H1 (cell line): ENCODE results near the gene LDAH. TPM values are rescaled to one million over a fixed set of nuclear protein-coding genes. Genes with fewer than 3 reads are reported as not detected.

Source experiments
- CTCF ChIA-PET: fragments of 300-600 bp; sonication (Branson Sonifier 250); formaldehyde crosslinking; loops from one replicate; lab custom pipeline; 2021; ENCODE audit not compliant: partially characterized antibody; lab: Charles Lee
- POLR2A ChIA-PET: fragments of 300-600 bp; sonication (Branson Sonifier 250); formaldehyde crosslinking; loops from one replicate; lab custom pipeline; 2021; ENCODE audit warnings: inconsistent platforms; ENCODE audit not compliant: partially characterized antibody; lab: Charles Lee
- DNase-seq, 2 experiments: peaks; one replicate each; pipeline versions ENCODE4 v3.0.0 to v3.0.0-alpha.2; 2010 to 2022; ENCODE audit warnings: low spot score in 2 of 2, low read depth in 1 of 2, mixed read lengths in 1 of 2
- FAIRE-seq: peaks from 2 replicates; lab custom pipeline; 2011; peaks lifted over from hg19 to GRCh38; lab: Jason Lieb, UNC
- H2AFZ ChIP-seq: 2 replicates; pipeline ENCODE4 v1.8.1; 2012; ENCODE audit warnings: low read length, inconsistent platforms
- H2AK5ac ChIP-seq: 2 replicates; pipeline ENCODE4 v1.6.1; 2013; ENCODE audit warnings: low read depth, low read length
- H2BK120ac ChIP-seq: replicated peaks from 2 replicates; pipeline ENCODE3; 2013; ENCODE audit warnings: low read depth, low read length, inconsistent platforms
- H2BK12ac ChIP-seq: 2 replicates; pipeline ENCODE4 v1.6.1; 2013; ENCODE audit warnings: low read depth, low read length
- H2BK15ac ChIP-seq: 2 replicates; pipeline ENCODE4 v1.6.1; 2013; ENCODE audit warnings: low read length
- H2BK20ac ChIP-seq: 2 replicates; pipeline ENCODE4 v1.6.1; 2013; ENCODE audit warnings: low read length
- H2BK5ac ChIP-seq: 2 replicates; pipeline ENCODE4 v1.6.1; 2013; ENCODE audit warnings: low read depth, low read length
- H3K14ac ChIP-seq: 2 replicates; pipeline ENCODE4 v1.6.1; 2013; ENCODE audit warnings: inconsistent platforms; ENCODE audit not compliant: insufficient read length
- H3K18ac ChIP-seq: 2 replicates; pipeline ENCODE4 v1.6.1; 2013; ENCODE audit warnings: low read length; ENCODE audit errors: extremely low read depth
- H3K23ac ChIP-seq: 2 replicates; pipeline ENCODE4 v1.6.1; 2013; ENCODE audit warnings: inconsistent platforms; ENCODE audit not compliant: insufficient read length
- H3K23me2 ChIP-seq: 2 replicates; pipeline ENCODE4 v1.6.1; 2013; ENCODE audit warnings: low read depth, low read length
- H3K27ac ChIP-seq: 2 replicates; pipeline ENCODE4 v1.6.1; 2011; ENCODE audit warnings: low read depth, low read length, inconsistent platforms
- H3K27me3 ChIP-seq, 4 experiments: replicated peaks in 1 of 4; 1 replicate in 1 of 4; 2 replicates in 3 of 4; pipeline versions ENCODE4 v1.6.1 to v1.8.1; 2011 to 2013; ENCODE audit warnings: low read length in 3 of 4, mild to moderate bottlenecking in 3 of 4, inconsistent platforms in 2 of 4, mixed read lengths in 2 of 4, moderate library complexity in 1 of 4; ENCODE audit not compliant: control insufficient read depth in 3 of 4, insufficient read depth in 3 of 4; ENCODE audit errors: extremely low read depth in 1 of 4
- H3K36me3 ChIP-seq, 4 experiments: 2 replicates each; pipeline versions ENCODE4 v1.6.1 to v1.8.1; 2011 to 2013; ENCODE audit warnings: mild to moderate bottlenecking in 4 of 4, low read length in 3 of 4, moderate library complexity in 2 of 4, control low read depth in 1 of 4, inconsistent platforms in 1 of 4; ENCODE audit not compliant: insufficient read depth in 4 of 4, control insufficient read depth in 2 of 4
- H3K4ac ChIP-seq: replicated peaks from 2 replicates; pipeline ENCODE3; 2013; ENCODE audit warnings: low read length, low read depth, mixed read lengths, inconsistent platforms; ENCODE audit not compliant: insufficient read length
- H3K4me1 ChIP-seq, 4 experiments: replicated peaks in 1 of 4; 1 replicate in 1 of 4; 2 replicates in 3 of 4; pipeline versions ENCODE4 v1.6.1 to v1.8.1; 2011 to 2013; ENCODE audit warnings: low read length in 3 of 4, inconsistent platforms in 2 of 4, mixed read lengths in 1 of 4; ENCODE audit not compliant: insufficient read depth in 4 of 4, control insufficient read depth in 3 of 4
- H3K4me2 ChIP-seq, 2 experiments: 2 replicates each; pipeline versions ENCODE4 v1.6.1 to v1.8.1; 2011 to 2013; ENCODE audit warnings: low read depth in 2 of 2, low read length in 2 of 2, control low read depth in 1 of 2, inconsistent platforms in 1 of 2, mild to moderate bottlenecking in 1 of 2; ENCODE audit not compliant: insufficient read depth in 1 of 2
- H3K4me3 ChIP-seq, 4 experiments: fragments of 200-600, 300-600 bp in 1 of 4; sonication (generic), shearing (Covaris generic), sonication (Bioruptor Twin) in 1 of 4; 2 replicates each; pipeline versions ENCODE4 v1.5.1 to v1.8.1; 2011 to 2016; ENCODE audit warnings: low read length in 4 of 4, low read depth in 3 of 4, control low read depth in 2 of 4, inconsistent platforms in 2 of 4, mild to moderate bottlenecking in 2 of 4, mixed read lengths in 1 of 4, moderate library complexity in 1 of 4; ENCODE audit not compliant: insufficient read depth in 2 of 4; ENCODE audit errors: extremely low read depth in 1 of 4
- H3K56ac ChIP-seq: replicated peaks from 2 replicates; pipeline ENCODE3; 2013; ENCODE audit warnings: low read depth, mild to moderate bottlenecking, mixed read lengths, low read length, inconsistent platforms; ENCODE audit not compliant: insufficient read length
- H3K79me1 ChIP-seq: 2 replicates; pipeline ENCODE4 v1.6.1; 2013; ENCODE audit warnings: low read depth, low read length, control low read depth
- H3K79me2 ChIP-seq, 2 experiments: 2 replicates each; pipeline versions ENCODE4 v1.6.1 to v1.8.1; 2012 to 2013; ENCODE audit warnings: low read length in 2 of 2, mild to moderate bottlenecking in 2 of 2, inconsistent platforms in 1 of 2; ENCODE audit not compliant: insufficient read depth in 2 of 2, control insufficient read depth in 1 of 2
- H3K9ac ChIP-seq, 4 experiments: replicated peaks in 1 of 4; 1 replicate in 1 of 4; 2 replicates in 3 of 4; pipeline versions ENCODE4 v1.6.1 to v1.8.1; 2011 to 2013; ENCODE audit warnings: low read depth in 3 of 4, low read length in 3 of 4, control low read depth in 2 of 4, mild to moderate bottlenecking in 2 of 4, moderate library complexity in 2 of 4, inconsistent platforms in 1 of 4; ENCODE audit errors: extremely low read depth in 1 of 4
- H3K9me3 ChIP-seq, 2 experiments: 2 replicates each; pipeline versions ENCODE4 v1.6.1 to v1.8.1; 2012 to 2013; ENCODE audit warnings: mild to moderate bottlenecking in 2 of 2, moderate library complexity in 2 of 2, control low read depth in 1 of 2, inconsistent platforms in 1 of 2, low read depth in 1 of 2, low read length in 1 of 2, mixed read lengths in 1 of 2; ENCODE audit not compliant: insufficient read depth in 2 of 2
- H4K20me1 ChIP-seq, 2 experiments: replicated peaks in 1 of 2; 2 replicates each; pipeline versions ENCODE3 to v1.8.1; 2011 to 2013; ENCODE audit warnings: inconsistent platforms in 2 of 2, low read length in 2 of 2, mild to moderate bottlenecking in 1 of 2; ENCODE audit not compliant: insufficient read depth in 2 of 2, control insufficient read depth in 1 of 2
- H4K5ac ChIP-seq: 2 replicates; pipeline ENCODE4 v1.6.1; 2013; ENCODE audit warnings: low read length, low read depth, mixed read lengths, inconsistent platforms; ENCODE audit not compliant: insufficient read length
- H4K8ac ChIP-seq: 2 replicates; pipeline ENCODE4 v1.8.0; 2013; ENCODE audit warnings: mild to moderate bottlenecking, moderate library complexity, low read length, inconsistent platforms; ENCODE audit not compliant: insufficient read depth; ENCODE audit errors: extremely low read depth
- H4K91ac ChIP-seq: replicated peaks from 2 replicates; pipeline ENCODE3; 2013; ENCODE audit warnings: low read length, mixed read lengths, inconsistent platforms; ENCODE audit not compliant: insufficient read length
- BRCA1 ChIP-seq: IDR thresholded peaks from 2 replicates; pipeline ENCODE4 v1.6.1; 2012; ENCODE audit warnings: low read depth, low read length, improper control_type of control experiment
- CBX5 ChIP-seq: fragments of 300-800, 300-1000 bp; sonication (generic); IDR thresholded peaks from 2 replicates; pipeline ENCODE4 v1.7.1; 2016; ENCODE audit warnings: antibody characterized with exemption, low read length, low read depth
- FOSL1 ChIP-seq: IDR thresholded peaks from 2 replicates; pipeline ENCODE4 v1.6.1; 2011; ENCODE audit warnings: mild to moderate bottlenecking, low read depth, low read length, moderate library complexity; ENCODE audit not compliant: insufficient read depth
- HDAC6 ChIP-seq: IDR thresholded peaks from one replicate; pipeline ENCODE4 v1.7.1; 2012; ENCODE audit warnings: low read depth, mild to moderate bottlenecking, inconsistent platforms, low read length, moderate library complexity
- NANOG ChIP-seq: IDR thresholded peaks from 2 replicates; pipeline ENCODE4 v1.6.1; 2011; ENCODE audit warnings: low read length, low read depth, mild to moderate bottlenecking, inconsistent platforms; ENCODE audit not compliant: insufficient read depth, poor library complexity, severe bottlenecking
- POLR2A ChIP-seq, 2 experiments: IDR thresholded peaks; 1 replicate in 1 of 2; 2 replicates in 1 of 2; pipeline ENCODE4 v1.6.1; 2011; ENCODE audit warnings: low read depth in 2 of 2, low read length in 2 of 2, mild to moderate bottlenecking in 2 of 2; ENCODE audit errors: control extremely low read depth in 1 of 2
- RAD21 ChIP-seq, 2 experiments: IDR thresholded peaks in 1 of 2; conservative IDR thresholded peaks in 1 of 2; 2 replicates each; pipeline ENCODE4 v1.6.1; 2011; ENCODE audit warnings: low read depth in 2 of 2, low read length in 2 of 2, improper control_type of control experiment in 1 of 2, inconsistent platforms in 1 of 2, mild to moderate bottlenecking in 1 of 2, moderate library complexity in 1 of 2
- RNF2 ChIP-seq: fragments of 200-900, 300-1000 bp; sonication (generic); IDR thresholded peaks from 2 replicates; pipeline ENCODE4 v1.7.1; 2016; ENCODE audit warnings: borderline replicate concordance, low read depth, mild to moderate bottlenecking, antibody characterized with exemption, low read length; ENCODE audit not compliant: poor library complexity, severe bottlenecking; ENCODE audit errors: missing control alignments
- SIN3A ChIP-seq, 2 experiments: IDR thresholded peaks in 1 of 2; conservative IDR thresholded peaks in 1 of 2; 2 replicates each; pipeline ENCODE4 v1.6.1; 2011 to 2012; ENCODE audit warnings: low read length in 2 of 2, improper control_type of control experiment in 1 of 2, low read depth in 1 of 2, mild to moderate bottlenecking in 1 of 2
- SRF ChIP-seq: IDR thresholded peaks from 2 replicates; pipeline ENCODE4 v1.6.1; 2011; ENCODE audit warnings: mild to moderate bottlenecking, low read depth, low read length, moderate library complexity
- TBP ChIP-seq: IDR thresholded peaks from 2 replicates; pipeline ENCODE4 v1.6.1; 2011; ENCODE audit warnings: low read depth, low read length, improper control_type of control experiment
- WGBS, 2 experiments: shearing (Covaris generic) in 1 of 2; methylation state at CpG; one replicate each; pipeline versions ENCODE4 v1.1.6 to v1.1.7; 2013 to 2015; ENCODE audit warnings: low lambda C conversion rate in 2 of 2, mixed read lengths in 2 of 2, inconsistent platforms in 1 of 2, low coverage in 1 of 2, missing lambda C conversion rate in 1 of 2; ENCODE audit not compliant: insufficient replicate concordance in 2 of 2, insufficient coverage in 1 of 2, insufficient read length in 1 of 2; ENCODE audit errors: extremely low coverage in 1 of 2, missing lambda C conversion rate in 1 of 2; 5-methylcytosine and 5-hydroxymethylcytosine counted together
- polyA plus RNA-seq, 7 experiments: library from polyadenylated mRNA; depleted of rRNA in 3 of 7; stranded (reverse) in 5 of 7; unstranded in 2 of 7; fragments of >200 nt in 5 of 7; fragments of 200-250 nt in 2 of 7; gene quantifications; 1 replicate in 5 of 7; 2 replicates in 1 of 7; 4 replicates in 1 of 7; pipeline versions ENCODE4 v1.2.1 to v1.2.3, GENCODE V29; 2011 to 2013; ENCODE audit warnings: missing spikeins in 2 of 7, mixed read lengths in 2 of 7
- total RNA-seq: library from RNA; stranded (reverse); fragmentation: NEBNext Ultra II Directional; extraction: Animal tissue kit (Norgen Biotek cat#: 25700); gene quantifications from 2 replicates; pipeline ENCODE4 v1.2.1, GENCODE V29; 2021

The LDAH gene
- total and polyA plus RNA-seq, 2 of the 8 experiments (the other 6 are each of a cell fraction or from before 2014, with no cell fraction given): 10.9 to 26.3 TPM

DNA sequence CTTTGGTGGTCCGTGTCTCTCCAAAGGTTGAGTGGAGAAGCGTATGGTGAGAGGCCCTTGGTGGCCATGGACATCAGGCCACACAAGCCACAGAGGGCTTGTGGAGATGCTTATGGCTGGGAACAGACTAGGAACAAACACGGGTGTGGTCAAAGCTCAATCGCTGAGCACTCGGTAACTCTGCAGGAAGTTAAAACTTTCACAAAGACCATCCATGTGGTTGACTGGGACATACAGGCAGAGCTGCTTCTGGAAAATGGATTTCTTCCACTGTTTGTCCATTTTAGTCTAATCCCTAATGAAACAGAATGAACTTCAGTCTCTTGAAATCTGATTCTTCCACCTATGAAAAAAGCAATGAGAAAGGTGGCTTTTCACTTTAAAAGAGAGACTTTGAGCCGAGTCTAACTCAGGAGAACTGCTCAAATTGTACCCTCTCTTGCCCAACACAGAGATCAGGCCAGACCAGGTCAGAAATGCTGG is 138.3 kb downstream of the LDAH start:
- H4K8ac ChIP-seq: no peak overlapping the region
- POLR2A ChIA-PET: no interaction called here
- TF ChIP-seq TBP (no peak), HDAC6 (no peak), SRF (no peak), POLR2A (IDR thresholded peaks at IDR 0.05; ENCODE audit: control extremely low read depth in 1 of 2, low read depth in 2 of 2, low read length in 2 of 2) (no peak), SIN3A (conservative IDR thresholded peaks at IDR 0.05 in 1 of 2, IDR thresholded peaks at IDR 0.05 in 1 of 2; ENCODE audit: low read depth in 1 of 2, low read length in 2 of 2) (no peak), NANOG (no peak), RAD21 (IDR thresholded peaks at IDR 0.05 in 1 of 2, conservative IDR thresholded peaks at IDR 0.05 in 1 of 2; ENCODE audit: low read depth in 2 of 2, low read length in 2 of 2) (no peak), BRCA1 (no peak), FOSL1 (no peak), RNF2 (no peak), CBX5 (no peak)
- no peak overlapping the region for H3K27ac ChIP-seq
- H3K36me3 ChIP-seq: peaks cover 0 to 9% (median 2%) of the 10 kb centered on the region in 4 experiments; a peak in 2 of 8 replicates
- H3K23me2 ChIP-seq: no peaks in the 10 kb centered on the region
- no peak overlapping the region for H4K5ac ChIP-seq
- no peaks in the 10 kb centered on the region for H3K9me3 ChIP-seq
- CTCF ChIA-PET: interaction anchor here (0.6 to 5.4 kb wide), 8 partner anchors 9 to 357 kb away, joined by 3 to 42 read pairs (median 8); no protein-coding TSS in a partner anchor
- H3K4me1 ChIP-seq: no peaks in the 10 kb centered on the region; a peak in 1 of 7 replicates
- H4K20me1 ChIP-seq: peaks cover 3 to 4% of the 10 kb centered on the region in 2 experiments
- H4K91ac ChIP-seq: no peak overlapping the region
- no peak overlapping the region for H2BK120ac ChIP-seq
- no peak overlapping the region for H2BK20ac ChIP-seq
- no peaks in the 10 kb centered on the region; the same call in 1 of the 2 replicates for H3K79me1 ChIP-seq
- H3K4me2 ChIP-seq: no peak overlapping the region
- no peak overlapping the region for H2AFZ ChIP-seq
- H2BK5ac ChIP-seq: no peak overlapping the region
- no peak overlapping the region for H3K9ac ChIP-seq
- no peak overlapping the region for H2BK15ac ChIP-seq
- H3K18ac ChIP-seq: no peak overlapping the region
- H3K79me2 ChIP-seq: no peaks in the 10 kb centered on the region
- H3K4me3 ChIP-seq: no peak overlapping the region
- H2AK5ac ChIP-seq: no peak overlapping the region
- H3K23ac ChIP-seq: no peak overlapping the region
- no peaks in the 10 kb centered on the region for H3K27me3 ChIP-seq
- 90% methylated on average over 6 of the region's 6 CpGs; no CpG with 5 or more reads in 1 of the 2 experiments for WGBS, 2 experiments
- no peak overlapping the region for H3K56ac ChIP-seq
- H3K14ac ChIP-seq: no peak overlapping the region
- no peak overlapping the region for H2BK12ac ChIP-seq
- no peak overlapping the region for H3K4ac ChIP-seq
- FAIRE-seq (no peak), DNase-seq (no peak)
